OCI-LY1 (cell line): ENCODE results near the gene CAPN15.

Source experiments
- H2AFZ ChIP-seq: fragments of 200-600 bp; sonication (generic), shearing (Covaris generic); 2 replicates; pipeline ENCODE4 v1.6.0; 2014; ENCODE audit warnings: antibody characterized with exemption, mild to moderate bottlenecking, low read length
- H3F3A ChIP-seq: fragments of 200-600 bp; sonication (generic), shearing (Covaris generic); 2 replicates; pipeline ENCODE4 v1.6.0; 2014; ENCODE audit warnings: mild to moderate bottlenecking, antibody characterized with exemption, low read length, moderate library complexity; ENCODE audit not compliant: insufficient read depth
- H3K27ac ChIP-seq: fragments of 200-600 bp; sonication (generic); 2 replicates; pipeline ENCODE4 v1.5.1; 2014; ENCODE audit warnings: low read length, mixed run types, mild to moderate bottlenecking, low read depth; ENCODE audit not compliant: poor library complexity, severe bottlenecking
- H3K27me3 ChIP-seq: fragments of 200-600 bp; sonication (generic); 2 replicates; pipeline ENCODE4 v1.6.0; 2014; ENCODE audit warnings: antibody characterized with exemption, mild to moderate bottlenecking, low read length, moderate library complexity; ENCODE audit not compliant: insufficient read depth
- H3K36me3 ChIP-seq: fragments of 200-600 bp; sonication (generic); 2 replicates; pipeline ENCODE4 v1.6.1; 2014; ENCODE audit warnings: mild to moderate bottlenecking, antibody characterized with exemption, low read length, moderate library complexity, mixed read lengths; ENCODE audit not compliant: insufficient read depth
- H3K4me1 ChIP-seq: fragments of 200-600 bp; sonication (generic); 2 replicates; pipeline ENCODE4 v1.5.1; 2014; ENCODE audit warnings: mild to moderate bottlenecking, low read length, moderate library complexity; ENCODE audit not compliant: insufficient read depth, severe bottlenecking
- H3K4me2 ChIP-seq: fragments of 200-600 bp; sonication (generic), shearing (Covaris generic); 2 replicates; pipeline ENCODE4 v1.6.1; 2014; ENCODE audit warnings: low read length
- H3K4me3 ChIP-seq: fragments of 200-600 bp; sonication (generic); 2 replicates; pipeline ENCODE4 v1.5.1; 2014; ENCODE audit warnings: low read length, low read depth, mild to moderate bottlenecking, mixed read lengths; ENCODE audit not compliant: poor library complexity, severe bottlenecking
- H3K79me2 ChIP-seq: fragments of 200-600 bp; shearing (Covaris generic); 2 replicates; pipeline ENCODE4 v1.6.1; 2016; ENCODE audit warnings: mixed run types, low read length, mixed read lengths; ENCODE audit not compliant: insufficient read depth
- H3K9ac ChIP-seq: fragments of 200-600 bp; sonication (generic), shearing (Covaris generic); 2 replicates; pipeline ENCODE4 v1.6.1; 2014; ENCODE audit warnings: mild to moderate bottlenecking, low read length, mixed read lengths
- H3K9me2 ChIP-seq: fragments of 200-600 bp; sonication (generic), shearing (Covaris generic); 2 replicates; pipeline ENCODE4 v1.6.1; 2014; ENCODE audit warnings: low read depth, mild to moderate bottlenecking, low read length, mixed read lengths
- H3K9me3 ChIP-seq: fragments of 200-600 bp; shearing (Covaris generic); 2 replicates; pipeline ENCODE4 v1.6.1; 2014; ENCODE audit warnings: low read length, mixed read lengths
- H4K20me1 ChIP-seq: fragments of 200-600 bp; sonication (generic), shearing (Covaris generic); 2 replicates; pipeline ENCODE4 v1.6.0; 2016; ENCODE audit warnings: mild to moderate bottlenecking, low read length; ENCODE audit not compliant: insufficient read depth
- EZH2 ChIP-seq: fragments of 200-600 bp; sonication (generic), shearing (Covaris generic); IDR thresholded peaks from 2 replicates; pipeline ENCODE4 v1.8.0; 2017; ENCODE audit warnings: borderline replicate concordance, mixed run types, mild to moderate bottlenecking, antibody characterized with exemption, low read length, moderate library complexity, mixed read lengths
- TF ChIP-seq, protein P1 (sequence below): fragments of 200-600 bp; sonication (generic), shearing (Covaris generic); IDR thresholded peaks from 2 replicates; pipeline ENCODE4 v1.5.1; 2017; ENCODE audit warnings: mild to moderate bottlenecking, antibody characterized with exemption, low read length, moderate library complexity, mixed read lengths

CAPN15 gene

DNA sequence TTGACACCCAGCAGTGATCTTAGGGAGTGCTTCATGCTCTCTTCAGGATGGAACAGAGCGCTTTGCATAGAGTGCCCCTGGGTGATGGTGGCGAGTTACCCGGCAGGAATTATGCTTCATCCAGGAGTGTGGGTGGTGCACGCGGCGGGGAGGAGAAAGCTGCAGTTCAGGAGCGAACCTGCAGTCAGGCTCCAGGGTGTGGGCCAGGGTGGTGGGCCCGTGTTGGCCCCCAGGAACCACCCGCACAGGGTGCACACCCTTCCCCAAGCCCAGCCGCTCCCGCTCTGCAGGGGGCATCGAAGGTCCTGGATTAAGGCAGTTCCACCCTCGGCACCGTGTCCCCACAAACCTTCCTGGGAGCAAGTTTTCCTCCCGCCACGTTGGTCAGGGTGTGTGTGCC, 66.3 kb downstream of the CAPN15 start:
- no peak overlapping the region for H2AFZ ChIP-seq
- no peak overlapping the region for H3K4me3 ChIP-seq
- H3K9ac ChIP-seq: no peak overlapping the region; the same call in 1 of the 2 replicates
- H3K36me3 ChIP-seq: no peaks in the 10 kb centered on the region
- H3K27ac ChIP-seq: no peak overlapping the region
- TF ChIP-seq, protein P1, sequence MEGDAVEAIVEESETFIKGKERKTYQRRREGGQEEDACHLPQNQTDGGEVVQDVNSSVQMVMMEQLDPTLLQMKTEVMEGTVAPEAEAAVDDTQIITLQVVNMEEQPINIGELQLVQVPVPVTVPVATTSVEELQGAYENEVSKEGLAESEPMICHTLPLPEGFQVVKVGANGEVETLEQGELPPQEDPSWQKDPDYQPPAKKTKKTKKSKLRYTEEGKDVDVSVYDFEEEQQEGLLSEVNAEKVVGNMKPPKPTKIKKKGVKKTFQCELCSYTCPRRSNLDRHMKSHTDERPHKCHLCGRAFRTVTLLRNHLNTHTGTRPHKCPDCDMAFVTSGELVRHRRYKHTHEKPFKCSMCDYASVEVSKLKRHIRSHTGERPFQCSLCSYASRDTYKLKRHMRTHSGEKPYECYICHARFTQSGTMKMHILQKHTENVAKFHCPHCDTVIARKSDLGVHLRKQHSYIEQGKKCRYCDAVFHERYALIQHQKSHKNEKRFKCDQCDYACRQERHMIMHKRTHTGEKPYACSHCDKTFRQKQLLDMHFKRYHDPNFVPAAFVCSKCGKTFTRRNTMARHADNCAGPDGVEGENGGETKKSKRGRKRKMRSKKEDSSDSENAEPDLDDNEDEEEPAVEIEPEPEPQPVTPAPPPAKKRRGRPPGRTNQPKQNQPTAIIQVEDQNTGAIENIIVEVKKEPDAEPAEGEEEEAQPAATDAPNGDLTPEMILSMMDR: no peak
- TF ChIP-seq EZH2: no peak
- H3K4me1 ChIP-seq: peaks cover 27% of the 10 kb centered on the region
- H3F3A ChIP-seq: no peaks in the 10 kb centered on the region
- no peaks in the 10 kb centered on the region for H4K20me1 ChIP-seq
- no peaks in the 10 kb centered on the region for H3K27me3 ChIP-seq
- H3K9me2 ChIP-seq: no peaks in the 10 kb centered on the region
- no peaks in the 10 kb centered on the region for H3K9me3 ChIP-seq
- H3K4me2 ChIP-seq: no peak overlapping the region
- no peaks in the 10 kb centered on the region for H3K79me2 ChIP-seq

GRCh38 chr16:595094-595528, 67.6 kb downstream of the CAPN15 start:
- H3K9ac ChIP-seq: no peak overlapping the region
- no peak overlapping the region for H3K4me2 ChIP-seq
- H4K20me1 ChIP-seq: no peaks in the 10 kb centered on the region
- no peaks in the 10 kb centered on the region for H3K36me3 ChIP-seq
- H3K9me3 ChIP-seq: no peaks in the 10 kb centered on the region
- H3K9me2 ChIP-seq: no peaks in the 10 kb centered on the region
- no peaks in the 10 kb centered on the region for H3K27me3 ChIP-seq
- H3K27ac ChIP-seq: no peak overlapping the region
- H3K4me1 ChIP-seq: peaks cover 27% of the 10 kb centered on the region
- H2AFZ ChIP-seq: no peak overlapping the region
- TF ChIP-seq EZH2: no peak
- TF ChIP-seq, protein P1: no peak
- no peaks in the 10 kb centered on the region for H3F3A ChIP-seq
- no peak overlapping the region for H3K4me3 ChIP-seq
- no peaks in the 10 kb centered on the region for H3K79me2 ChIP-seq

DNA sequence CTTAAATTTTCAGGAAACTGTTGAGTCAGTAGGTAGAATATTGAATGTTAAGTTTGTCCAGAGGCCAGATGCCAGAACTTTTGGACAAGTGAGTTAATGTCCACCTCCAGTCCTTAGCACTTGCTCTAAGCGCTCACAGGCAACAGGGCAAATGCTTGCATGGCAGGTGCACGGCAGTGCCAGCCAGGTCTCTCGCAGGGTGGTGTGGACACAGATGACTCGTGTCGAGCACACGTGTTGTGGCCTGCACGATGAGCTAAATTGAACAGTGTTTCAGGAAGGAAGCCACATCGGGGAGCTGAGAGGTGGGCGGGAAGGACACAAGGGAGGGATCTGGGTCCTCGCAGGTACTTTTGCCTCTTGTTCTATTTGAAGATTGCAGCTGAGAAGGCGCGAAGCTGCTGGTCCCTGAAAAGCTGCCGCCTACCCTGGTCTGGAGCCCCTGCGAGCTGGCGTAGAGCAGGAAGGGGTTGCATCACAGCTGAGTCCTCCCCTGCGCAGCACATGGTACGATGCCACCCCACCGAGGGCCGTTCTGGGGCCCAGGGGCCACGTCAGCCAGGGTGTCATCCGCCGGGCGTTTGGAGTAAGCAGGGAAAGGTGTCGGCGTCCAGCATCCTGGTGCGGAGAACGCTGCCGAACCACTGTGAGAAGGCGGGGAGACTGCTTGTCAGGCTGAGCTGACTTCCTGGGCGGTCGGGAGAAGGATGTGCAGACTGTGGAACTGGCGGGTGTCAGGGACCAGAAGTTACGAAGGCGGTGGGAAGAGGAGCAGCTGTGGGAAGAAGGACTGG, 68.6 kb downstream of the CAPN15 start:
- no peak overlapping the region for H3K9ac ChIP-seq

More for the DNA sequence above, 68.6 kb downstream of the CAPN15 start:
- Histone ChIP-seq H3F3A (no peaks in the 10 kb centered on the region), H3K4me1 (peaks cover 19% of the 10 kb centered on the region), H3K9me3 (no peaks in the 10 kb centered on the region), H3K4me2 (no peak overlapping the region), H3K27ac (no peak overlapping the region), H3K4me3 (no peak overlapping the region), H2AFZ (no peak overlapping the region), H3K27me3 (no peaks in the 10 kb centered on the region), H3K79me2 (no peaks in the 10 kb centered on the region), H3K9me2 (no peaks in the 10 kb centered on the region), H4K20me1 (no peaks in the 10 kb centered on the region), H3K36me3 (peaks cover under 1% of the 10 kb centered on the region; the same call in 1 of the 2 replicates)
- no peak for TF ChIP-seq EZH2
- TF ChIP-seq, protein P1: no peak
